Keratinocyte (primary cell): ENCODE results near the gene TRA2A.

ENCODE experiments used
- CTCF ChIP-seq, 3 experiments: IDR thresholded peaks in 1 of 3; conservative IDR thresholded peaks in 1 of 3; optimal IDR thresholded peaks in 1 of 3; 2 replicates in 2 of 3; 3 replicates in 1 of 3; pipeline versions ENCODE3 to v1.5.1; 2011; ENCODE audit warnings: low read length in 3 of 3, mild to moderate bottlenecking in 3 of 3, moderate library complexity in 2 of 3, control low read depth in 1 of 3, inconsistent platforms in 1 of 3; ENCODE audit not compliant: insufficient read depth in 2 of 3; ENCODE audit errors: extremely low read depth in 1 of 3
- EZH2 ChIP-seq: IDR thresholded peaks from one replicate; pipeline ENCODE4 v1.6.1; 2012; ENCODE audit warnings: inconsistent platforms, mild to moderate bottlenecking, low read length, moderate library complexity

GRCh38 chr7:23523486-23524075 is 8.2 kb downstream of the TRA2A start:
- TF ChIP-seq EZH2 (no peak), CTCF (optimal IDR thresholded peaks at IDR 0.05 in 1 of 3, IDR thresholded peaks at IDR 0.05 in 1 of 3, conservative IDR thresholded peaks at IDR 0.05 in 1 of 3; ENCODE audit: extremely low read depth in 1 of 3, insufficient read depth in 2 of 3, low read length in 3 of 3) (no peak)
